Stimulated activated CD8-positive, alpha-beta memory T cell treated with anti-CD3 and anti-CD28 coated beads, Interleukin-15, amount 100 ng/mL, for 1 hour (primary cell): Measurements from ENCODE around the gene EPB41L5.
A peak's percentile ranks its signal among the peaks of the same experiment; 100 is the strongest.
"Not testable (repeated sequence)": the region's sequence is repeated elsewhere in the genome, so short reads cannot be mapped to it uniquely, and the experiment has no call there.

Experiments
- DNase-seq: peaks from one replicate; pipeline ENCODE4 v3.0.0-alpha.2; 2020; ENCODE audit warnings: low read depth

Gene EPB41L5

DNA sequence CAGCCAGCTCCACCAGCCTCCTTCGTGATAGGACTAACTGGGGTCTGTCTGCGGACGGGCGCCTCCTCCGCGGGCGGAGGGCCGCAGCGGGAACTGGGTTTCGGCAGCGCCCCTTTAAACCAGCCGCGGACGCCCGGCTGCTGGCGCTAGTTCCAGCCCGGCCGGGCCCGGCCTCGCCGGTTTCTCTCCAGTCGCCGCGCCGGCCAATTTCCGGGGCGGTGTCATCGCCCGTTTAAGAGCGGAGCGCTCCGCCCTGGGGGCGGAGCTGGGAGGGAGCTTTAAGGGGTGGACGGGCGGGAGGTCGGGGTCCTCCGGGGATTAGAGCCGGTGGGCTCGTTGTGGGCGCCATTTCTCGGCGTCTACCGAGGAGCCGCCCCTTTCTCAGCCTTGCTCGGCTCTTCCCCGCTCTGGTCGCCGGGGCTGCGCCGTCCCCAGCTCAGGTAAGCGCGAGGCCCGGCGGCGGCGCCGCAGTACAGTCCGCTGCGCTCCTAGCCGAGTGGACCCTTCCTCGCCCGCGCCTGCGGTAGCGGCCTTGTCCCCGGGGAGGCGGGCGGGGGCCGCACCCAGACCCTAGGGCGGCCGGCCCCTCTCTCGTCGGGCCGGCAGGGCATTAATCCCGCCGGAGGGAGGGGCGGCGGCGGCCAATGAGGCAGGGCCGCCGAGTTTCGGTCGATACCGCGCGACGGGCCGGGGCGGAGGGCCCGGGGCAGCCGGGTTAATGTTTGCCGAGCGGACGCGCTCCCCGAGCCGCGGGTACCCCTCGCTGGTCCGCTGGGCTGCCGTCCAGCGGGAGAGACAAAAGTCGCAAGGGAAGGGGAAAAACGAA, at the start of gene EPB41L5:
EPB41L5 (plus strand) TSS at position 307 of the 826 bp plus-strand sequence. CDS start 6,008 bp downstream, outside the sequence.
- peak; percentile 61 for DNase-seq

GRCh38 chr2:119981896-119982295, 31.0 kb upstream of the EPB41L5 start:
- DNase-seq: no peak

- DNase-seq: no peak
Observed at GRCh38 chr2:119982506-119982905, 30.4 kb upstream of the EPB41L5 start.

DNA sequence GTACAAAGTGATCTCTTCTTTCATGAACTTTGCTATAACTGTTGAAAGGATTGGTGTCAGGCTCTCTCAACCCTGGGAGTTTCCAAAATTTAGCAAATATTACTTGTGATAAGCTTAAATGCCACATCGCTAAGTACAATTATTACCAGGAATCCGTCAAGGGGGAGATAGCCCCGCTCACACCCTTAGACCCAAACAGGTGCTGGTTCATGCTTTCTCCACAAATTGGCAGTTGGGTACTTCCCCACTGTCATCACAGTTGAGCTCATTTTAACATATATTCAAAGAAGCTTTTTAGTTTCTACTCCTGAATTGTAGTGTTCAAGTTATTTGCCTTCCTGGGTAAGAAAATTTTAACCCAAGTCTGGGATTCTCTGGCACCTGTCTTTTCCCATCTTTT, 29.8 kb upstream of the EPB41L5 start:
- no peak for DNase-seq

DNA sequence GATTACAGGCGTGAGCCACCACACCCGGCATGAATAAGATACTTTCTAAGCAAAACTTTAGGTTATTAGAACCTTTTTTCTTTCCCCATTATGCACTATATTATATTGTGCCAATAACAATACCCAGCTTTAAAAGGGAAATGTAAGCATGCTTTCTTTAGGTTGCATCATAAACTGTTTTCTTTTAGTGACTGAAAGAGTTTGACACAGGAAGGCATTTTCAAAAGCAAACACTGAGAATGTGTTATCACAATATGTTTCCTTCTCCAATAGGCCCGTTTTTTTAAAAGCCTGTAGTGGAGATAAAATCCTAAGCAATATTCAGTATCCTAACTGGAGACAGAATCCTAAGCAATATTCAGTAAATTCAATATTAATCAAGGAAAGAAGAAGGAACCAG, 16.7 kb upstream of the EPB41L5 start:
- no peak for DNase-seq

DNA sequence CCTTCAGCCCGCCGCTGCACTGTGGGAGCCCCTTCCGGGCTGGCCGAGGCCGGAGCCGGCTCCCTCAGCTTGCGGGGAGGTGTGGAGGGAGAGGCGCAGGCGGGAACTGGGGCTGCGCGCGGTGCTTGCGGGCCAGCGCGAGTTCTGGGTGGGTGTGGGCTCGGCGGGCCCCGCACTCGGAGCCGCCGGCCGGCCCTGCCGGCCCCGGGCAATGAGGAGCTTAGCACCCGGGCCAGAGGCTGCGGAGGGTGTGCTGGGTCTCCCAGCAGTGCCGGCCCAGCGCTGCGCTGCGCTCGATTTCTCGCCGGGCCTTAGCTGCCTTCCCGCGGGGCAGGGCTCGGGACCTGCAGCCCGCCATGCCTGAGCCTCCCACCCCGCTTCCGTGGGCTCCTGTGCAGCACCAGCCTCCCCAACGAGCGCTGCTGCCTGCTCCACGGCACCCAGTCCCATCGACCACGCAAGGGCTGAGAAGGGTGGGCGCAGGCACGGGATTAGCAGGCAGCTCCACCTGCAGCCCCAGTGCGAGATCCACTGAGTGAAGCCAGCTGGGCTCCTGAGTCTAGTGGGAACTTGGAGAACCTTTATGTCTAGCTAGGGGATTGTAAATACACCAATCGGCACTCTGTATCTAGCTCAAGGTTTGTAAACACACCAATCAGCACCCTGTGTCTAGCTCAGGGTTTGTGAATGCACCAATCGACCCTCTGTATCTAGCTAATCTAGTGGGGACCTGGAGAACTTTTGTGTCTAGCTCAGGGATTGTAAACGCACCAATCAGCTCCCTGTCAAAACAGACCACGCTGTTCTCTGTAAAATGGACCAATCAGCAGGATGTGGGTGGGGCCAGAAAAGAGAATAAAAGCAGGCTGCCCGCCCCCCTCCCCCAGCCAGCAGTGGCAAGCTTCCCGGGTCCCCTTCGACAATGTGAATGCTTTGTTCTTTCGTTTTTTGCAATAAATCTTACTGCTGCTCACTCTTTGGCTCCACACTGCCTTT, 15.7 kb upstream of the EPB41L5 start:
- DNase-seq: not testable (repeated sequence)

DNA sequence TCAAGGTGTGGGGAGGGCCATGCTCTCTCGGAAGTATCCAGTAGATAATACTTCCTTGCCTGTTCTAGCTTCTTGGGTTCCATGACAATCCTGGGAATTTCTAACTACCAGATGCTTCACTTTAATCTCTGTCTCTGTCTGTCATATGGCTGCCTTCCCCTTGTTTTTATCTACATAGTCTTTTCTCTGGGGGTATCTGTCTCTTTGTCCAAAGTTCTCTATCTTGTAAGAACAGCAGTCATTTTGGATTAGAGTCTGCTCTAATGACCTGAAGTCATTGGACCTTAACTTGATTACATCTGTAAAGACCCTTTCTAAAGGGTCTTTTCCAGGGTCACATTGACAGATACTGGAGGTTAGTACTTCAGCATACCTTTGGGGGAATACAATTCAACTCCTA, 11.4 kb upstream of the EPB41L5 start:
- DNase-seq: no peak

- DNase-seq: no peak
Observed at GRCh38 chr2:120004254-120004653, 8.6 kb upstream of the EPB41L5 start.

DNA sequence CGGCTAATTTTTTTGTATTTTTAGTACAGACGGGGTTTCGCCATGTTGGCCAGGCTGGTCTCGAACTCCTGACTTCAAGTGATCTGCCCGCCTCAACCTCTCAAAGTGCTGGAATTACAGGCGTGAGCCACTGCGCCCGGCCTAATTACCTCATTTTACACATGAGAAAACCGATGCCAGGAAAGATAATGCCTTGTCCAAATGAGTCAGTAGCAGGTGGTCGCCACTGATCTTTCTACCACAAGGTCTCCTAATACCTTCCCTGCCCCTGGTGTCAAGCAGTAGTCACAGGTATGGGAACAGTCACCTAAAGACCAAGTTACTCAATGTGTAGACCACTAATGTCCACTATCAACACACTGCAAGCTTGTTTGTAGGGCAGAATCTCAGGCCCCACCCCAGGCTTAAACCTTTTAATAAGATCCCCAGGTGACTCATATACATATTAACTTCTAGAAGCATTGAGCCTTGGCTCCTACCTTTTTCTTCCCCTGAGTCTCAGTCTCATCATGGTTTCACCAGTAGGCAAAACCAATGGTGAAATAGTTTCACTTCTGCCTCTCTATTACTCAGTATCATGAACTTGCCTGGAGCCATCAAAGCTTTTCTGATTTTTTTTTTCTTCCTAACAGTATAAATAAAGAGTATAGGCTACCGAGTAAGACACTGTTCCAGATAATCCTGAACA, 6.9 kb upstream of the EPB41L5 start:
- no peak for DNase-seq

DNA sequence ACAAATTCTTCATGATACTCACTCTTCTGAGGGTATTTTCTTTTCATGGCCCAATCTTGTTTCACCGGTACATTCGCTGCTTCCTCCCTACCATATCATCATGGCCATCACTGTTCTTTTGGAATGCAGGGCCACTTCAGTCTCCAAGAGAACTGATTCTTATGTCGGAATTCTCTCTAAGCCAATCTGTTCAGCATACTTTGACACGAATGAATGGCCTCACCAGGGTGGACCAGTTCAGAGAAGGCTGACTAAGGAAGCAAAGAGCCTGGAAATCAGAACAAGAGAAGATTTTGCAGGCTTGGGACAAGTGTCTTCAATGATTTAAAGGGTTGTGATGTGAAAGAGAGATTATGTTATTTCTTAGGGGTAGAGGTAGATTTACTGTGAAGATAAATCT, 5.0 kb upstream of the EPB41L5 start:
- no peak for DNase-seq

DNA sequence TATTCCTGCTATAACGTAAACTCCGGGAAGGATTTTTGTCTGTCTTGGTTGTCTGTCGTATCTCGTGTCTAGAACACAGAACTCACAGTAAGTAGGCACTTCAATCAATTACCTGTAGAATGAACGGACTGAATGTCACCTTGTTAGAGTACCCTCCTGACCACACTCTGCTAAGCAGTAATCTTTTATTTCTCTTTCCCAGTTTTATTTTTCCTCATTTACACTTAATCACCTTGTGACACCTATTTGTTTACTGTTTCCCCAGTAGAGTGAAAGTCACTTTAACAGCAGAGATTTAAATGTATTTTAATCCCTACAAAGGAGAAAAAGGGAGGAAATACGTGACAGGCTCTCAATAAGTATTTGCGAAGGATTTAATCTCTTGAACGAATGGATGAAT, 514 bp upstream of the EPB41L5 start:
- no peak for DNase-seq

GRCh38 chr2:120013597-120014223, 833 bp downstream of the EPB41L5 start:
- DNase-seq: no peak

- DNase-seq: no peak
Observed at GRCh38 chr2:120014226-120014980, 1.5 kb downstream of the EPB41L5 start.

DNA sequence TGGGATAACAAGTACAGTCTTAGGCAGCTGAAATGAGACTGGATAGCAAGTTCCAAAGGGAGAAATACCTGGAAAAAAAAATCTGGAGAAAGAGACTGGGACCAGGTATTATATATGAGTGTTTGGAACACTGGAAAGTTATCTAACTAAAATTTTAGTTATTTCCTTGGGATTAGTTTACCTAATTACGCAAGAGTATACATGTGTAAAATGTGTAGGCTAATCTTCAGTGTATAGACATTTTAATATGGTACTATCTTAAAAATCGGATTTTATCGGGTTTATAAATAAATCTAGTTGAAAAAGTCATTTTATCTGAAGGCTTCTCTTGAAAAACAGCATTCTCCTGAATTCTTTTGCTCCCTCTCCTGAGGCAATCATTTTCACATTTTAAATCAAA, 3.9 kb downstream of the EPB41L5 start:
- DNase-seq: no peak

DNA sequence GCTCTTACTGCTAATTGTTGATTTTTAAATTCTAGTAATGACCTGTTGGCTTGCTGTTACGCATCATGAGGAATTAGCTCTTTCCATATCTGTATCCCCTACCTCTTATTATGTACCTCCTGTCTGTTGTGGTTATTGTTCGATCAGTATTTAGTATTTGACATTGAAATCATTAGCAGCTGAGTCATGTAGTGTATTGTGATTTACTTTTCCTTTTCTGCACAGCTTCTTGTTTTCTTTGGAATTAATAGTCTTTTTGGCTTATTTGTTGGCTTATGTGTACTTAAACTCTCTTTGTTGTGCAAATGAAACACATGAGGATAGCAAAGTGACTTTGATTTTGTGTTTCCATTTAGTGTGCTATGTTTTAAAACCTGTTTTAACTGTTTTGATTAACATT, 4.3 kb downstream of the EPB41L5 start:
- no peak for DNase-seq

DNA sequence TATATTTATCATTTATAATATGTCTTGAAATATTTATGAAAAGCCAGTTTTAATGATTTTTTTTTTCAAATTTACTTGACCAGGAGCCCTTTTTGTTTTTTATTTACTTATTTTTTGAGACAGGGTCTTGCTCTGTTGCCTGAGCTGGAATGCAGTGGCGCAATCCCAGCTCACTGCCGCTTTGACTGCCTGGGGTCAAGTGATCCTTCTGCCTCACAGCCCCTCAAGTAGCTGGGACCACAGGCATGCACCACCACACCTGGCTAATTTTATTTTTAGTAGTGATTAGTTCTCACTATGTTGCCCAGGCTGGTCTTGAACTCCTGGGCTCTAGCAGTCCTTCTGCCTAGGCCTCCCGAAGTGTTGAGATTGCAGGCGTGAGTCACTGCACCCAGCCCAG, 5.7 kb downstream of the EPB41L5 start:
- no peak for DNase-seq

- DNase-seq: no peak
Observed at GRCh38 chr2:120020554-120020953, 7.7 kb downstream of the EPB41L5 start.

DNA sequence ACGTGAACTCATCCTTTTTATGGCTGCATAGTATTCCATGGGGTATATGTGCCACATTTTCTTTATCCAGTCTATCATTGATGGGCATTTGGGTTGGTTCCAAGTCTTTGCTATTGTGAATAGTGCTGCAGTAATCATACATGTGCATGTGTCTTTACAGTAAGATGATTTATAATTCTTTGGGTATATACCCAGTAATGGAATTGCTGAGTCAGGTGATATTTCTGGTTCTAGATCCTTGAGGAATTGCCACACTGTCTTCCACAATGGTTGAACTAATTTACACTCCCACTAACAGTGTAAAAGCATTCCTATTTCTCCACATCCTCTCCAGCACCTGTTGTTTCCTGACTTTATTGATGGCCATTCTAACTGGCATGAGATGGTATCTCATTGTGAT, 9.6 kb downstream of the EPB41L5 start:
- not testable (repeated sequence) for DNase-seq

- no peak for DNase-seq
Observed at GRCh38 chr2:120026890-120027289, 14.0 kb downstream of the EPB41L5 start.

- DNase-seq: no peak
Observed at GRCh38 chr2:120028795-120029194, 15.9 kb downstream of the EPB41L5 start.
